Activated CD4-positive, alpha-beta memory T cell treated with anti-CD3 and anti-CD28 coated beads, Interleukin-2, amount 10 ng/mL, durations not matched to agents 7 days and 5 days (primary cell): ENCODE measurements around the gene PVALEF. TPM values are rescaled to one million over a fixed set of nuclear protein-coding genes. Genes with fewer than 3 reads are reported as not detected.

Experiments
- CTCF ChIA-PET: fragments of 350-600 bp; sonication (Branson Sonifier 250); formaldehyde crosslinking; loops from one replicate; lab custom pipeline; 2021; ENCODE audit warnings: antibody characterized with exemption, inconsistent platforms; lab: Charles Lee
- POLR2A ChIA-PET: fragments of 350-600 bp; sonication (Branson Sonifier 250); formaldehyde crosslinking; loops from one replicate; lab custom pipeline; 2021; ENCODE audit warnings: antibody characterized with exemption; lab: Charles Lee
- DNase-seq: peaks from one replicate; pipeline ENCODE4 v3.0.0-alpha.2; 2020
- H3K27ac Mint-ChIP-seq: one replicate; pipeline ENCODE4 v1.8.0; 2021; ENCODE audit warnings: mild to moderate bottlenecking, mixed read lengths
- H3K27me3 Mint-ChIP-seq: one replicate; pipeline ENCODE4 v1.8.0; 2021; ENCODE audit warnings: mixed read lengths
- H3K36me3 Mint-ChIP-seq: one replicate; pipeline ENCODE4 v1.8.0; 2021; ENCODE audit warnings: low read depth, mixed read lengths
- H3K4me1 Mint-ChIP-seq: one replicate; pipeline ENCODE4 v1.8.0; 2021; ENCODE audit warnings: mixed read lengths
- H3K4me3 Mint-ChIP-seq: one replicate; pipeline ENCODE4 v1.8.0; 2021; ENCODE audit warnings: mild to moderate bottlenecking, mixed read lengths
- H3K9me3 Mint-ChIP-seq: one replicate; pipeline ENCODE4 v1.8.0; 2021; ENCODE audit warnings: mixed read lengths
- total RNA-seq, 2 experiments: library from RNA; stranded (reverse); gene quantifications; one replicate each; pipeline ENCODE4 v1.2.3, GENCODE V29; 2021

The PVALEF gene
- total RNA-seq, 2 experiments from 2014 or later: not detected

DNA sequence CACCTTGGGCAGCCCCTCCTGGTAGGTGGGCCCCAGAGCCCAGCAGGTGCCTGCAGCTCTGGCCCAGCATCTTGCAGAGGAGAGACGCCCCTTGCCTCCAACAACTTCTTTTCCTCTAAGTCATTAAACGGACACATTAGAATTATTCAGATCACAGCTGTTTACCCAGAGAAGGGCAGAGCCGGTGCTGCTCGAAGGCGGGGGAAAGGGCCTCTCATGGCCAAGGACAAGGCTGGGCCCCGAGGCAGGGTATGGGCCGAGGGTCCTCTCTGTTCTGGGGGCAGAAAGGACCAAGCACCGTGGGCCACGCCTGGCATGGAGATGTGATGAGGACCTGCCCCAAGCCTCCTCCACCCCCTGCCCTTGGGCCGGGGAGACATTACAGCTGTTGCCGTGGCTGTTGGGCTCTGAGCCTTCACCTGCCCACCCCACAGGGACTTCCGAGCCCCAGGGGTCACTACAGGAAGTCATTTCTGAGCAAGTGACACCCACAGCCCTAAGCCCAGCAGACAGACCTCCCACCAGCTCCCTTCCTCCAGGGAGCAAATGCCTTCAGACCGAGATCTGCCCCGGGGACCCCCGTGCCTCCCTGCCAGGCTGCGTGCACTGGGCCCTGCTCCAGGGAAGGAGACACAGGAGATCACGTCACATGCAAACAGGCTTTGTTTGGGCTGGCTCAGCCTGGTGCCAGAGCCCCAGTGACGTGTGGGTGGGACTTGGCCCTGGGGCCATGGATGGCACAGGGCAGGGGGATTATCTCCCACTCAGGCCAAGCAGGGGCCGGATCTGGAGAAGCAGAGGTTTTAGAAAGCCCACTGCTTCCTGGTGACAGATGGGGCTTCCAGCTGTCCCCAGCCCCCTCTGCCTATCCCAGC is 699 bp upstream of the PVALEF start:
- no peak overlapping the region for H3K4me3 Mint-ChIP-seq
- POLR2A ChIA-PET: no interaction called here
- CTCF ChIA-PET: no interaction called here
- no peak overlapping the region for H3K27ac Mint-ChIP-seq
- H3K36me3 Mint-ChIP-seq: no peaks in the 10 kb centered on the region
- H3K27me3 Mint-ChIP-seq: peaks cover 14% of the 10 kb centered on the region
- no peaks in the 10 kb centered on the region for H3K4me1 Mint-ChIP-seq
- DNase-seq: no peak
- no peaks in the 10 kb centered on the region for H3K9me3 Mint-ChIP-seq

DNA sequence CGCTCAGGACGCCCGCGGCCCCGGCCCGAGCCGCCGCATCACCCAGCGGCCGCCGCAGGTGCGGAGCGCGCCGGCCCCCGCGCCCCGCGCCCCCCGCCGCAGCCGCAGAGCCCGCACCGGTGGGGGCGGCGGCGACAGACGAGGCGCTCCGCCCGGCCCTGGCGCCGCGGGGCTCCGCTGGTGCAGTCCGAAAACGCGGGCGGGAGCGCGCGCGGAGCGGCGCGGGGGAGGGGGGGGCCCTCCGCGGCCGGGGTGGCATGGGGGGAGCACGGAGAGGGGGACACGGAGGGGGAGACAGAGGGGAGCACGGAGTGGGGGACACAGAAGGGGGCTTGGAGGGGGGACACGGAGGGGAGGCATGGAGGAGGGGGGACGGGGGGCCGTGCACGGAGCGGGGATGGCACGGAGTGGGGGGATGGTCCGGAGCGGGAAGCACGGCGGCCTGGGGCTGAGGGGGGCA is 756 bp downstream of the PVALEF start, which contains the start of gene AATK:
Gene AATK, minus strand, starts transcription at position 189 of the 460 bp plus-strand sequence. CDS start 229 bp downstream, outside the sequence.
- no peak within 1 kb of the TSS for H3K4me3 Mint-ChIP-seq
- H3K9me3 Mint-ChIP-seq: no peaks in the 10 kb centered on the region
- peaks cover 12% of the 10 kb centered on the region for H3K27me3 Mint-ChIP-seq
- H3K27ac Mint-ChIP-seq: no peak within 1 kb of the TSS
- POLR2A ChIA-PET: no interaction called here
- CTCF ChIA-PET: no interaction called here
- DNase-seq: no peak
- H3K4me1 Mint-ChIP-seq: no peaks in the 10 kb centered on the region
- H3K36me3 Mint-ChIP-seq: no peaks in the 10 kb centered on the region

DNA sequence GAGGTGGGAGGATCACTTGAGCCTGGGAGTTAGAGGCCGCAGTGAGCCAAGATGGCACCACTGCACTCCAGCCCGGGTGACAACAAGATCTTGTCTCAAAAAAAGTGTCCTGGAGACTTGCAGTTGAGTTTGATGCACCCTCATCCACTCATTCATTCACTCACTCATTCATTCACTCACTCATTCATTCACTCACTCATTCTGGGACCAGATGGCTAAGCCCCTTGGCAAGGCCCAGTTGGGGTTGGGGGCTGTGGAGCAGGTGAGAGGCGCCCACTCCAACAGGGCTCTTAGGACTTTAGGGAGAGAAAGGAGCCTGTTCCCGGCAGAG is 1.9 kb downstream of the PVALEF start:
- Mint-ChIP-seq H3K36me3 (no peaks in the 10 kb centered on the region), H3K27me3 (peaks cover 10% of the 10 kb centered on the region), H3K9me3 (no peaks in the 10 kb centered on the region), H3K4me1 (no peaks in the 10 kb centered on the region), H3K27ac (no peak overlapping the region), H3K4me3 (no peak overlapping the region)
- DNase-seq: no peak
- ChIA-PET CTCF (no interaction called here), POLR2A (no interaction called here)

DNA sequence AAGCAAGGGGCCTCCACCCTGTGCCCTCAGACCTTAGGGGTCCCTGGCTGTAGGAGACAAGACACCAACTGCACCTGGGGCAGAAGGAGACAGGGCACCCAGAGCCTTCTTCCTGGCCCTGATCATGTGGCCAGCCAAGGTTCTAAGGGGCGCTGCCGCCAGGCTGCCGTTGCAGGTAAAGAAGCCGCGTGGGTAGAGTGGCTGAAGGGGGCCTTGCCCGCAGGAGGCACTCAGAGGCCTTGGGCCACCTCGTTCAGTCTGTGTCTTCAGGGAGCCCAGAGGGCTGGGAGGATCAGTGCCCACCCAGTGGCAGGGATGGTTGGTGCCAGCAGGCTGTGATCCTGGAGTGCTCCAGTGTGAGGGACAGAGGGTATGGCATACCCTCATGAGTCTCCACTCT is 2.3 kb downstream of the PVALEF start:
- CTCF ChIA-PET: no interaction called here
- Mint-ChIP-seq H3K27me3 (peaks cover 10% of the 10 kb centered on the region), H3K27ac (no peak overlapping the region), H3K9me3 (no peaks in the 10 kb centered on the region), H3K4me1 (no peaks in the 10 kb centered on the region), H3K36me3 (no peaks in the 10 kb centered on the region), H3K4me3 (no peak overlapping the region)
- no peak for DNase-seq
- POLR2A ChIA-PET: no interaction called here

DNA sequence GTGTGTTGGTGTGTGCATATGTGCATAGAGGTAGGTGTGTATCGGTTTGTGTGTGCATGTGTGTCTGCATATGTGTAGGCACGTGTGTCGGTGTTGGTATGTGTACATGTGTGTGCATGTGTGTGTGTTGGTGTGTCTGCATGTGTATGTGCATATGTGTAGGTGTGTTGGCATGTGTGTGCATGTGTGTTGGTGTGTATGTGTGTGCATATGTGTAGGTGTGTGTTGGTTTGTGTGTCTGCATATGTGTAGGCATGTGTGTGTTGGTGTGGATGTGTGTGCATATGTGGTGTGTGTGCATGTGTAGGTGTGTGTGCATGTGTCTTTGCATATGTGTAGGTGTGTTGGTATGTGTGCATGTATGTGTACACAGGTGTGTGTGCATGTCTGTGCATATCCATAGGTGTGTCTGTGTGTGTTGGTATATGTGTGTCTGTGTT is 4.6 kb downstream of the PVALEF start:
- Mint-ChIP-seq H3K27ac (no peak overlapping the region), H3K9me3 (no peaks in the 10 kb centered on the region), H3K4me3 (no peak overlapping the region), H3K4me1 (no peaks in the 10 kb centered on the region), H3K27me3 (peaks cover 10% of the 10 kb centered on the region), H3K36me3 (no peaks in the 10 kb centered on the region)
- POLR2A ChIA-PET: no interaction called here
- DNase-seq: no peak
- CTCF ChIA-PET: no interaction called here

DNA sequence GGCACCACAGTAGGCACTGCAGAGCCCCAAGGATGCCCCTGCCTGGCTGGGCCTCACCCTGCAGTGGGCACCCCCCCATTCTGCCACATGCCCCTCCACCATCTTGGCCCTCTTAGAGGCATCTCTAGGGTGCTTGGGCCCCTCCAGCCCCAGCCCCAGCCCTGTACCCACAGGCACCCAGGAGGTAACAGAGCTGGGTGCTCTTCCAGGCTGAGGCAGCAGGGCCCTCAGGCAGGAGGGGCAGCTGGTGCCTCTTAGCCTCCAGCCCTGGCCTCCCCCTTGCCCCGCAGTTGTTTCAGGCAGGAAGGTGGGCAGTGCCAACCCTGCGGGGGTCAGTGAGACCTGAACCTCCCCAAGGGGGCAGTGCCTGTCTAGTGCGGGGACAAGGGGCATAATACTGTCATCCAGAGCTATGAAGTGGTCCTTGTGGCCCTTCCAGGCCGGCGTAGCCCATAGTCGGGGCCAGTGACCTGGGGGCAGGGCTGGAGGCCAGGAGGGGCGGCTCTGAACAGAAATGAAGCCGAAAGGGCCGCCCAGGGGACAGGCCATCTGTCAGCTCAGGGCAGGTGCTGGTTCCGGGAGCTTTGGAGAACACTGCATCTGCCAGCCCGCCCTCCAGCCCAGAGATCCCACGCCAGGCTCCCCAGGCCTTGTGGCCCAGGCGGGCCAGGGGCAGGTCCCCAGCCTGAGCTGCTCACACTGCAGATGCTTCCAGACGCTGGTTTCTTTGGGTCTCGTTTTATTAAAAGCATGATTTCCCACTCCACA is 5.6 kb downstream of the PVALEF start:
- DNase-seq: no peak
- POLR2A ChIA-PET: no interaction called here
- H3K36me3 Mint-ChIP-seq: no peaks in the 10 kb centered on the region

DNA sequence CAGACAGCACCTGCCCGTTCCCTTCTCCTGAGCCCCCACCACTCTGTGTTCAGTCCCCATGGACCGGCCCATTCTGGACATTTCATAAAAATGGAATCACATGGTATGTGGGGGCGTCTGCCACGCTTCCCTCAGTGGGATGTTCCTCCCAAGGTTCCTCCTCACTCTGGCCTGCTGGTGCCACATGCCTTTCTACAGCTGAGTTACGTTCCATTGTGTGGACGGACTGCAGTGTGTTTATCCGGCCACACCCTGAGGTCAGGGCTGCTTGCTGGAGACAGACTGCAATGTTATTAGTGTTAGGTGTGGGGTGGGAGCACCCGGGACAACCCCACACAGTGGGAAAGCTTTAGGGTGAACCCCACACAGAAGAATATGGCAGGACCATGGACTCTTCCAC is 6.6 kb downstream of the PVALEF start:
- no peaks in the 10 kb centered on the region for H3K9me3 Mint-ChIP-seq
- H3K27me3 Mint-ChIP-seq: peaks cover 12% of the 10 kb centered on the region
- H3K4me3 Mint-ChIP-seq: no peak overlapping the region
- POLR2A ChIA-PET: no interaction called here
- no peak for DNase-seq
- no peak overlapping the region for H3K27ac Mint-ChIP-seq
- H3K36me3 Mint-ChIP-seq: no peaks in the 10 kb centered on the region
- CTCF ChIA-PET: no interaction called here
- no peaks in the 10 kb centered on the region for H3K4me1 Mint-ChIP-seq

More for the DNA sequence above, 5.6 kb downstream of the PVALEF start:
- H3K4me1 Mint-ChIP-seq: no peaks in the 10 kb centered on the region
- CTCF ChIA-PET: no interaction called here
- peaks cover 13% of the 10 kb centered on the region for H3K27me3 Mint-ChIP-seq
- no peak overlapping the region for H3K27ac Mint-ChIP-seq
- H3K9me3 Mint-ChIP-seq: no peaks in the 10 kb centered on the region
- no peak overlapping the region for H3K4me3 Mint-ChIP-seq

DNA sequence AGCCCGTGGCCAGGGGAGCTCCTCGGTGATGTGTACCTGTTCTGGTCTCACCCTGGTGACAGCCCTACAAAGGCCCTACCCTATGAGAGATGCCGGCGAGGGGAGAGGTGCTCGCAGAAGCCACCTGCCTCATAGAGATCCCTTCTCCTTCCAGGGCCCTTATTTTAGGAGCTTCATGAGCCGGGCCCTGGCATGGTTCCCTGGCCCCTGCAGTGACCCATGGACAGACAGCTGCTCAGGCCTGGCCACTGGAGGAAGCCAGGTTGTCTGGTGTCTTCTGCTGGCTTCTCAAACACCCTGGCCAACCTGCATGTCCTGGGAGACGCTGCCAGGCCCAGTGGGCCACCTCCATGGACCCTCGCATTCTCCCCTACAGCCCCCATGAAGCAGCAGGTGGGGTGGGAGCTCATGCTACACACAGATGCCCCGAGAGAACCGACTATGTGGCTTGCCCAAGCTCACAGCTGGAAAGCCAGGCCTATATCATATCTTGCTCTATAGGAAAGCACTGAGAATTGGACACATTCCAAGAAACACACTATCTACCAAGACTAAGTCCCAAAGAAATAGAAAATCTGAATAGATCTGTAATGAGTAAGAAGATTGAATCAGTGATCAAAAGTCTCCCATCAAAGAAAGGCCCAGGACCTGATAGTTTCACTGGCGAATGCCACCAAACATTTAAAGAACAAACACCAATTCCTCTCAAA is 7.9 kb downstream of the PVALEF start:
- POLR2A ChIA-PET: no interaction called here
- DNase-seq: no peak
- no peaks in the 10 kb centered on the region for H3K9me3 Mint-ChIP-seq
- no peaks in the 10 kb centered on the region for H3K4me1 Mint-ChIP-seq
- H3K27me3 Mint-ChIP-seq: peaks cover 8% of the 10 kb centered on the region
- no peaks in the 10 kb centered on the region for H3K36me3 Mint-ChIP-seq
- no peak overlapping the region for H3K27ac Mint-ChIP-seq
- H3K4me3 Mint-ChIP-seq: no peak overlapping the region
- CTCF ChIA-PET: no interaction called here

DNA sequence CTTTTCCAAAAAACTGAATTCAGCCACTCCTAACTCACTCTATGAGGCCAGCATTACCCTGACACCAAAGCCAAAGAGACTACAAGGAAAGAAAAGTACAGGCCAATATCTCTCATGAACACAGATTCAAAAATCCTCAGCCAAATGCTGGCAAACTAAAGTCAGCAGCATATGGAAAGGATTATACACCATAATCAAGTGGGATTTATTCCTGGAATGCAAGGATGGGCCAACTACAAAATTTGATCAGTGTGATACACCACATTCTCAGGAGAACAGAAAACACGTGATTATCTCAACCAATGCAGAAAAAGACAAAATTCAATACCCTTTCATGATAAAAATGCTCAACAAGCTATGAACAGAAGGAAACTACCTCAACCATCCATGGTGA is 8.5 kb downstream of the PVALEF start:
- DNase-seq: no peak
- Mint-ChIP-seq H3K4me3 (no peak overlapping the region), H3K9me3 (no peaks in the 10 kb centered on the region), H3K36me3 (no peaks in the 10 kb centered on the region), H3K27ac (no peak overlapping the region), H3K4me1 (no peaks in the 10 kb centered on the region), H3K27me3 (peaks cover 8% of the 10 kb centered on the region)
- POLR2A ChIA-PET: no interaction called here
- CTCF ChIA-PET: no interaction called here

DNA sequence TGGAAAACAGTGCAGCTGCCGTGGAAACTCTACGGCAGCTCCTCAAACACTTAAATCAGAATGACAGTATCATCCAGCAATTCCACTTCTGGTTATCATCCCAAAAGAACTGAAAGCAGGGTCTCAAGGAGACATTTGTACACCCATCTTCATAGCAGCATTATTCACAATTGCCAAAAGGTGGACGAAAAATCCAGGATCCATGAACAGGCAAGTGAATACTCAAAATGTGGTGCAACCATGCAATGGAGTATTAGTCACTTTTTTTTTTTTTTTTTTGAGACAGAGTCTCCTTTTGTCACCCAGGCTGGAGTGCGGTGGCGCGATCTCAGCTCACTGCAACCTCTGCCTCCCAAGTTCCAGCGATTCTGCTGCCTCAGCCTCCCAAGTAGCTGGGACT is 11.4 kb downstream of the PVALEF start:
- ChIA-PET POLR2A (no interaction called here), CTCF (no interaction called here)
- H3K9me3 Mint-ChIP-seq: no peaks in the 10 kb centered on the region
- no peaks in the 10 kb centered on the region for H3K36me3 Mint-ChIP-seq
- H3K4me3 Mint-ChIP-seq: no peak overlapping the region
- peaks cover 8% of the 10 kb centered on the region for H3K27me3 Mint-ChIP-seq
- no peak for DNase-seq
- no peak overlapping the region for H3K27ac Mint-ChIP-seq
- no peaks in the 10 kb centered on the region for H3K4me1 Mint-ChIP-seq

DNA sequence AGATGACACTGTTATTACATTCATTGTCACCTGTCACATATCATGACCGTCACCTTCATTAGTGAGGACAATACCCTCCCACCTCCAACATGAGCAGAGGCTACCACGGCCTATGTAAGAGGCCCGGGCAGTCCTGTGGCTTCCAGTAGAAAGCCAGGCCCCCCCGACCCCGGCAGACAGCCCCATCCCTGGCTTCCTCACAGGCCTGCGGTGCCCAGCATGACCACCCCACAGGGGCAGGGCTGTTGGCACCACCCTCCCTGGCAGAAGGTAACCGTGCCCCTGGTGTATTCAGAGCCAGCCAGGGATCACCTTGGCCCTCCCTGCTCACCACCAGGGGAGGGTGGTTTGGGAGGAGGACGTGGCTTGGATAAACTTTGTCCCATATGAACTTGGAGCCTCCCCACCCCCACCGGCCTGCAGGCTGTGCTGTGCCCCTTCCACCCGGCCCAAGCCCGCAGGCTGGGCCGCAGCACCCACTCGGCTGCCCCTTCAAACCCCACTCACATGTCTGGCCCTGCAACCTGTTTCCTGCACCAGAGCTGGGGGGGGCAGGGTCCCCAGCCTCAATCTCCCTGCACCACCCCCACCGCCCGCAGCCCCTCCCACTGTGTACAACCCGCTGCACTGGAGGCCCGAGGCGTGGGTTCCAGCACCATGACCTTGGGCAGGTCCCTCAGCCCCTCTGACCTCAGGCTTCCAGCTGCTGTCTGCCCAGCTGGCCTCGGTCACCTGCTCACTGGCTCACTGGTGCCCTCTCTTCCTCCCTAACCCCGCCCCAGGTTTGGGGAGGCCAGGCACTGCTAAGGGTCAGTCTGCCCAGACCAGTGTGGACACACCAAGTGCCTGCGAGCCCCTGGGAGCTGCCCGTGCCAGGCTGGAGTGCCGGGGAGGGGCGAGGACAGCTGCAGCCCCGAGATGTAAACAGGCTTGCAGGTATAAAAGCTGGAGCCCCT is 13.1 kb downstream of the PVALEF start:
- ChIA-PET CTCF (no interaction called here), POLR2A (no interaction called here)
- no peak for DNase-seq
- Mint-ChIP-seq H3K27me3 (peaks cover 8% of the 10 kb centered on the region), H3K4me3 (no peak overlapping the region), H3K9me3 (no peaks in the 10 kb centered on the region), H3K27ac (no peak overlapping the region), H3K4me1 (no peaks in the 10 kb centered on the region), H3K36me3 (no peaks in the 10 kb centered on the region)

DNA sequence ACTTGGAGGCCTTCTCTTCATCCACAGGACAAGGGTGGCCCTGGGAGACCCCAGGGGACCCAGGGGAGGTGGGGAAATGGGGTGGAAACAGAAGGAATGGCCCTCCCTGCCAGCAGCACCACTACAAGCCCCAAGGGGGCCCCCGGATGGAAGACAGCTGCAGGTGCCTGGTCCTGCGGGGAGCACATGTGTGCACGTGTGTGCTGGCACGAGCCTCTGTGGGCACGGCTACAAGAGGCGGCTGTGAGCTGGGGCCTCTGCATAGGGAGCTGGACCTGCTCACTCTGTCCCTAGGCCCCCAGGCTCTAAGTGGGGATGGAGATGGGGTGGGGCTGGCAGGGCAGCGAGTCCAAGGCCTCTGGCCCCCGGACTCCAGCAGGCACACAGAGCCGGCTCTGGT is 13.9 kb downstream of the PVALEF start:
- peaks cover 4% of the 10 kb centered on the region for H3K27me3 Mint-ChIP-seq
- no peak overlapping the region for H3K4me3 Mint-ChIP-seq
- H3K36me3 Mint-ChIP-seq: no peaks in the 10 kb centered on the region
- ChIA-PET POLR2A (no interaction called here), CTCF (no interaction called here)
- no peaks in the 10 kb centered on the region for H3K9me3 Mint-ChIP-seq
- DNase-seq: no peak
- H3K4me1 Mint-ChIP-seq: no peaks in the 10 kb centered on the region
- H3K27ac Mint-ChIP-seq: no peak overlapping the region
